ENCODE results near the gene FRRS1. TPM values are rescaled to one million over a fixed set of nuclear protein-coding genes. Genes with fewer than 3 reads are reported as not detected.

Gene FRRS1
- total RNA-seq, 4 donors from 2014 or later = 2.5 to 4.4 (median 3.4) TPM

DNA sequence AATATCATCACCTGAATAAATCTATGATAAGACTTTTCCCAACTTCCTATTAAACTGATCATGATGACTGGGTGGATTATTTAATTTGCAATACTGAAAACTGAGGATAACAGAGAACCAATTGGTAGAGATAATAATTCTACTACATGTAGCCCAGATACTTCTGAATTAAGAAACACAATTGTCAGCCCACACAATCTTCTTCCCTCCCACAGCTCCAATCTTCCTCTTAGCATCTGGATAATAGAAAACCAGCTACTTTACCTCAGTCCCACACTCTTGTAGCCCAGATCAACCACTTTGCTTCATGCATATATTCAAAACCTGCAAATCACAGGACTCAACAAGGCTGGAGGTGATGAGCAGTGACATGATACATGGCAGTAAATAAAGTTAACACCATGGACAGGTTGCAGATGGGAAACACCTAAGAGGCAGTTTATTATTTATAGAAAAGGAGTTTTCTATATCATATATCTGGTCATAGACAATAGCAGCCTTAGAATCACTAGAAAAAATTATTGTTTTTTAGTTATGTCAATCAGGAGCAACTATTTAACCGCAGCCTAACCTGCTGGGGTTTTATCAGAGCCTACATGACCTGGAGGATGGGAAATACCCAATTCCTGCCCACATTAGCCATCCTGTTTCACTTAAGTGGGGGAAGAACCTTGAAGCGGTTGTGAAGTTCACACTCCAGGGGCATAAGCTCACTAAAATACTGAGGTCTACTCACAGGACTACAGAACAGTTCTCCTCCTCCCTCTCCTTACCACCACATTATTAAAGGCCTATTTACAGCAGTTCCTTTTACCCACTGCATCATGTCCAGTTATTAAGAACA lies 16.7 kb downstream of the FRRS1 start:
- Histone ChIP-seq H3K4me3 (no peak overlapping the region), H3K27me3 (no peaks in the 10 kb centered on the region), H3K4me1 (no peaks in the 10 kb centered on the region), H3K9me3 (no peaks in the 10 kb centered on the region), H3K27ac (no peak overlapping the region), H3K36me3 (peaks cover 0 to 10% (median 0%) of the 10 kb centered on the region in 3 donors)
- no peak for DNase-seq (ENCODE audit: low spot score in 2 of 2)
- WGBS, 2 donors = 89 to 93% methylated on average over 2 of the region's 2 CpGs
- no peak for TF ChIP-seq CTCF (IDR thresholded peaks at IDR 0.05)
- no peak for TF ChIP-seq EP300 (IDR thresholded peaks at IDR 0.05)
- TF ChIP-seq POLR2A (IDR thresholded peaks at IDR 0.05) = no peak

- H3K9me3 ChIP-seq = no peaks in the 10 kb centered on the region
- WGBS, 2 donors = 65 to 79% methylated on average over 2 of the region's 2 CpGs
- no peaks in the 10 kb centered on the region for H3K27me3 ChIP-seq
- H3K27ac ChIP-seq = no peak overlapping the region
- TF ChIP-seq EP300 (IDR thresholded peaks at IDR 0.05) = no peak
- TF ChIP-seq POLR2A (IDR thresholded peaks at IDR 0.05) = no peak
- no peak for TF ChIP-seq CTCF (IDR thresholded peaks at IDR 0.05)
- peaks cover 0 to 10% (median 0%) of the 10 kb centered on the region in 3 donors for H3K36me3 ChIP-seq
- H3K4me1 ChIP-seq = no peaks in the 10 kb centered on the region
- DNase-seq (ENCODE audit: low spot score in 2 of 2) = no peak
- H3K4me3 ChIP-seq = no peak overlapping the region
These were observed 18.0 kb downstream of the FRRS1 start for GRCh38 chr1:99748419-99748818.

DNA sequence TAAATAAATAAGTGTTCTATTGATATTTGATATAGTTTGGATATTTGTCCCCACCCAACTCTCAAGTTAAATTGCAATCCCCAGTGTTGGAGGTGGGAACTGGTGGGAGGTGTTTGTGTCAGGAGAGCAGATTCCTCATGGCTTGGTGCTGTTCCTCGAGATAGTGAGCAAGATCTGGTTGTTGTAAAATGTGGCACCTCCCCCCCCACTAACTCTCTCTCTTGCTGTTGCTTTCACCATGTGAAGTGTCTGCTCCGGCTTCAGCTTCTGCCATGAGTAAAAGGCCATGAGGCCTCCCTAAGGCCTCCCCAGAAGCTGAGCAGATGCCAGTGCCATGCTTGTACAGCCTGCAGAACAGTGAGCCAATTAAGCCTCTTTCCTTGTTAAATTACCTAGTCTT lies 20.8 kb downstream of the FRRS1 start:
- peaks cover 0 to 14% (median 0%) of the 10 kb centered on the region in 3 donors for H3K36me3 ChIP-seq
- no peaks in the 10 kb centered on the region for H3K27me3 ChIP-seq
- no peak overlapping the region for H3K4me3 ChIP-seq
- TF ChIP-seq CTCF (IDR thresholded peaks at IDR 0.05) = no peak
- no peak for TF ChIP-seq EP300 (IDR thresholded peaks at IDR 0.05)
- TF ChIP-seq POLR2A (IDR thresholded peaks at IDR 0.05) = no peak
- WGBS, 2 donors = 84 to 91% methylated on average over 2 of the region's 2 CpGs
- DNase-seq (ENCODE audit: low spot score in 2 of 2) = no peak
- H3K9me3 ChIP-seq = no peaks in the 10 kb centered on the region
- no peak overlapping the region for H3K27ac ChIP-seq
- no peaks in the 10 kb centered on the region for H3K4me1 ChIP-seq

DNA sequence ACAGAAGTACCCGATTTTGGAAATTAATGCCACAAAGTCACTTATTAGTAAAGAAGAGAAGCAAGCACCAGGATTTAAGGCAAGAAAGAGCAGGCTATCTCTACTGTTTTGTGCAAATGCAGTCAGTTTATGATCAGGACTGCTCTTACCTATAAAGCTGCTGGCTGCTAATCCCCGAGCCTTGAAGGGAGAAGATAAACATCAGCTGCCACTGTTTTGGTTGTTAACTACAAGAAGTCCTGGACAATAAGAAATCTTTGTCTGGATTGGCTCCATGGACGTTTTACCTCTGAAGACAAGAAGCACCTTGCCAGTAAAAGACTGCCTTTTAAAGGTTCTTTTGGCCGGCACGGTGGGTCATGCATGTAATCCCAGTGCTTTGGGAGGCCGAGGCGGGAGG lies 21.4 kb downstream of the FRRS1 start:
- Histone ChIP-seq H3K9me3 (no peaks in the 10 kb centered on the region), H3K27me3 (no peaks in the 10 kb centered on the region), H3K27ac (no peak overlapping the region), H3K36me3 (peaks cover 0 to 14% (median 0%) of the 10 kb centered on the region in 3 donors), H3K4me3 (no peak overlapping the region), H3K4me1 (no peaks in the 10 kb centered on the region)
- no peak for TF ChIP-seq CTCF (IDR thresholded peaks at IDR 0.05)
- no peak for TF ChIP-seq EP300 (IDR thresholded peaks at IDR 0.05)
- TF ChIP-seq POLR2A (IDR thresholded peaks at IDR 0.05) = no peak
- 79 to 84% methylated on average over 7 of the region's 7 CpGs for WGBS, 2 donors
- DNase-seq (ENCODE audit: low spot score in 2 of 2) = no peak

DNA sequence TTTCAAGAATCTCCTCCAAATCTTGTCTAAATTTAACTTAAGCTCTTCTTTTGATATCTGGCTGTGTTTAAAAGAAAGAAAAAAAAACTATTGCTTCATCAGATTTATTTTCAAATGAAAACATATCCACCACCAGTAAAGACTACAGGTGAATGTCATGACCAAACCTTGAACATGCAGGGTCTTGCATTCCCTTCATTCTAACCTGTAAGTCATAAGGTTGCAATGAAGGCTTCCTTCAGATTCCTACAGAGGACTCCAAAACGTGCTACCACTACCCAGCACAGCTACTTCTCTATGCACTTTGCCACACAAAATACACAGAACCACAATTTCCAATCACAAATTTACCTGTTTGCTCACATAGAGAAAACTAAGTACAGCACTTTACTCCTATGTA lies 26.3 kb downstream of the FRRS1 start:
- Histone ChIP-seq H3K27ac (no peak overlapping the region), H3K4me1 (peaks cover 0 to 7% (median 0%) of the 10 kb centered on the region in 4 donors), H3K9me3 (no peaks in the 10 kb centered on the region), H3K36me3 (peaks cover 0 to 4% (median 0%) of the 10 kb centered on the region in 3 donors), H3K27me3 (no peaks in the 10 kb centered on the region), H3K4me3 (no peak overlapping the region)
- TF ChIP-seq EP300 (IDR thresholded peaks at IDR 0.05) (no peak), CTCF (IDR thresholded peaks at IDR 0.05) (no peak), POLR2A (IDR thresholded peaks at IDR 0.05) (no peak)
- no peak for DNase-seq (ENCODE audit: low spot score in 2 of 2)
- WGBS, 2 donors = 73 to 88% methylated on average over 1 of the region's 1 CpG
